ENCODE data around the gene GSTO1.

Gene GSTO1

DNA sequence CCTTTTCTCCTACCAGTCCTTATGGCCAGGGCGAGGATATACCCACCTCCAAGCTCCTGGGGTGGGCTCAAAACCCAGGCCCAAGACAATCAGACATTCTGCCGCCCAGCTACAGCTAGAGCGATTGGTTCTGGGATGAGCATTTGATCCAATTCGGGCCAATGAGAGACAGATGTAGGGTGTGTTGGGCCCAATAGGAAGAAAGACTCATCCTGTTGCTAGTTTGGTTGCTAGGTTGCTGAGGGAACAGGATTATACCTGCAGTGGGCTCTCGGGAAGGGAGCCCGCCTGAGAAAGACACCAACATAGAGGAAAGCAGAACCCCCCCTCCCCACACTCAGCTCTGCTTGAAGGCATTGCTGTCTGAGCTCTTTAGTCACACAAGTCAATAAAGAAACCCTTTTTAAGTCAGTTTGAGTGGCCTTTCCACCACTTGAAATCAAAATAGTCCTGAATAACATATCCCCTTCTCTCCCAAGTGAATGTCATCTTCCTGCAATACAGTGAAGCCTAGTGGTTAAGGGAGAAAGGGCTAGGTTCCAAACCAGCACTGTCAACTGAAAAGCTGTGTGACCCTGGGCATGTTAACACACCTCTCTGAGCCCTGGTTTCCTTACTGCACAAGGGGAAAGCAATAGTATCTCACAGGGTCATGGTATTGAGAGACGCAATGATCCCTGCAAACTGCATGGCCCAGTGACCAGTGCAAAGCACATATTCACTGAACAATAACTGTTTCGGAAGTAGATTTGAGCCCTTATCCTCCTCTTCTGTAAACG lies 61.8 kb downstream of the GSTO1 start:
- H3K27ac ChIP-seq = no peak overlapping the region

More for the DNA sequence above, 61.8 kb downstream of the GSTO1 start:
- TF ChIP-seq, protein P1, sequence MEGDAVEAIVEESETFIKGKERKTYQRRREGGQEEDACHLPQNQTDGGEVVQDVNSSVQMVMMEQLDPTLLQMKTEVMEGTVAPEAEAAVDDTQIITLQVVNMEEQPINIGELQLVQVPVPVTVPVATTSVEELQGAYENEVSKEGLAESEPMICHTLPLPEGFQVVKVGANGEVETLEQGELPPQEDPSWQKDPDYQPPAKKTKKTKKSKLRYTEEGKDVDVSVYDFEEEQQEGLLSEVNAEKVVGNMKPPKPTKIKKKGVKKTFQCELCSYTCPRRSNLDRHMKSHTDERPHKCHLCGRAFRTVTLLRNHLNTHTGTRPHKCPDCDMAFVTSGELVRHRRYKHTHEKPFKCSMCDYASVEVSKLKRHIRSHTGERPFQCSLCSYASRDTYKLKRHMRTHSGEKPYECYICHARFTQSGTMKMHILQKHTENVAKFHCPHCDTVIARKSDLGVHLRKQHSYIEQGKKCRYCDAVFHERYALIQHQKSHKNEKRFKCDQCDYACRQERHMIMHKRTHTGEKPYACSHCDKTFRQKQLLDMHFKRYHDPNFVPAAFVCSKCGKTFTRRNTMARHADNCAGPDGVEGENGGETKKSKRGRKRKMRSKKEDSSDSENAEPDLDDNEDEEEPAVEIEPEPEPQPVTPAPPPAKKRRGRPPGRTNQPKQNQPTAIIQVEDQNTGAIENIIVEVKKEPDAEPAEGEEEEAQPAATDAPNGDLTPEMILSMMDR (conservative IDR thresholded peaks at IDR 0.05) = no peak

Data from VCaP (cell line).